CD4-positive, alpha-beta T cell treated with Interleukin-10 for 1 hour (primary cell): ENCODE measurements around the gene TGFB1I1.
"Not testable (repeated sequence)": the region's sequence is repeated elsewhere in the genome, so short reads cannot be mapped to it uniquely, and the experiment has no call there.

Experiments used
- DNase-seq: peaks from one replicate; pipeline ENCODE4 v3.0.0-alpha.2; 2020

Gene TGFB1I1

DNA sequence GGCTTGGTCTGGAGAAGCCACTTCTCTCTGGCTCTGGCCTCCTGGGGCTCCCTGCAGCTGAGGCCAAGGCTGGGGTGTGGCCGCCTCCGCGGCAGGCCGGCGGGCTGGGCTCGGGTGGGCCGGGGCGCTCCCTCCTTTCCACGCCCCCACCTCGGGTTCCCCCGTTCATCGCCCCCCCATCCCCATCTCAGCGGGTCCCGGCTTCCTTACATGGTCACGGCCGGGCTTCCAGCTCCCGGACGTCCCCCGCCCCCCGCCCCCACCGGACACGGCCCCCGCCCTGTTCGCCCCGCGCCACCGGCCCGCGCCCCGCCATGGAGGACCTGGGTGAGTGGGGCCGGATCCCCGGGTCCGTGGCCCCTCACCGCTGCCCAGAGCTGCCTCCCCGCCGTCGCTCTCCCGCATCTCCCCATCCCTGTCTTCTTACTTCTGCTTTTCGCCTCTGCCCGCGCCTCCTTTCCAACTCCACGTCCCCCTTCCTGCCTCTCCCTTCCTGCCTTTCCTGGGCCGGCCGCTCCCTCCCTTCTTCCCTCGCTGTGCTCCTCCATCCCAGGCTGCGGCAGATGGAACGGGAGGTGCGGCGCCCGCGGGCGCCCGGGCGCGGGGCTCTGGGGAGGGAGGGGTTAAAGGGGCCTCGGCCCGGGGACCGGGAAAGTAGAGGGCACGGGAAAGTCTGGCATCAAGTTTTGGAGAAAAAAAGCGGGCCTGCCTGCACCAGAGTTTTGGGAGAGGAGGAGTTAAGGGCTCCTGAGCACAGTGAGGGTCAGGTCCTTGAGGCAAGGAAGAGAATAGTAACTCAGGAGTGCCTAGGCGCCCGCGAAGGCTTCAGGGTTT, at the start of gene TGFB1I1:
Gene TGFB1I1 (plus strand): TSS at position 278 of the 834 bp plus-strand sequence. CDS start 37 bp downstream, at position 315.
- no peak for DNase-seq

DNA sequence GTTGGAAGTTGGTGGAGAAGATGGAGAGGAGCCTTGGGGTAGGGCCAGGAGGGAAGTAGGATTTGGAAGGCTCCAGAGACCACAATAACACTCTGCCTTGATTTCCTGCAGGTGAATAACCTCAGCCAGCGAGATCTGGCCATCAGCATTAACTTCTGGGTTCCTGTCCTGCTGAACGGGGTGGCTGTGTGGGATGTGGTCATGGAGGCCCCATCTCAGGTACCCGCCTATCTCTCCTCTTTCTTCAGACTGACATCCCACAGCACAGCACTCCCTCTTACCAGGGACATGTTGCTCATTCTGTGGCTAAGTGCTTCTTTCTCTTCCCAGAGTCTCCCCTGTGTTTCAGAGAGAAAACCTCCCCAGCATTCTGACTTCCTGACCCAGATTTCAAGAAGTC, 48.7 kb upstream of the TGFB1I1 start:
- DNase-seq: no peak

DNA sequence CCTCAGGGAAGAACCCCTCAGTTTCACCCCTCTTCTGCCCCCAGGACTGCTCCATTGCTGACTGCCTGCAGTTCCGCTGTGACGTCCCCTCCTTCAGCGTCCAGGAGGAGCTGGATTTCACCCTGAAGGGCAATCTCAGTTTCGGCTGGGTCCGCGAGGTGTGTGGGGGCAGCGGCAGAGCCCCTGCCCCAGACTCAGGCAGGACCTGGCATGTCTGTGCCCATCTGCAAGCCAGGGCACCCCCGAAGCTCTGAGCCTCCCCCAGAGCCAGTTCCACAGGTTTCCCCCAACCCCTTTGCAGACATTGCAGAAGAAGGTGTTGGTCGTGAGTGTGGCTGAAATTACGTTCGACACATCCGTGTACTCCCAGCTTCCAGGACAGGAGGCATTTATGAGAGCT, 48.2 kb upstream of the TGFB1I1 start:
- no peak for DNase-seq

DNA sequence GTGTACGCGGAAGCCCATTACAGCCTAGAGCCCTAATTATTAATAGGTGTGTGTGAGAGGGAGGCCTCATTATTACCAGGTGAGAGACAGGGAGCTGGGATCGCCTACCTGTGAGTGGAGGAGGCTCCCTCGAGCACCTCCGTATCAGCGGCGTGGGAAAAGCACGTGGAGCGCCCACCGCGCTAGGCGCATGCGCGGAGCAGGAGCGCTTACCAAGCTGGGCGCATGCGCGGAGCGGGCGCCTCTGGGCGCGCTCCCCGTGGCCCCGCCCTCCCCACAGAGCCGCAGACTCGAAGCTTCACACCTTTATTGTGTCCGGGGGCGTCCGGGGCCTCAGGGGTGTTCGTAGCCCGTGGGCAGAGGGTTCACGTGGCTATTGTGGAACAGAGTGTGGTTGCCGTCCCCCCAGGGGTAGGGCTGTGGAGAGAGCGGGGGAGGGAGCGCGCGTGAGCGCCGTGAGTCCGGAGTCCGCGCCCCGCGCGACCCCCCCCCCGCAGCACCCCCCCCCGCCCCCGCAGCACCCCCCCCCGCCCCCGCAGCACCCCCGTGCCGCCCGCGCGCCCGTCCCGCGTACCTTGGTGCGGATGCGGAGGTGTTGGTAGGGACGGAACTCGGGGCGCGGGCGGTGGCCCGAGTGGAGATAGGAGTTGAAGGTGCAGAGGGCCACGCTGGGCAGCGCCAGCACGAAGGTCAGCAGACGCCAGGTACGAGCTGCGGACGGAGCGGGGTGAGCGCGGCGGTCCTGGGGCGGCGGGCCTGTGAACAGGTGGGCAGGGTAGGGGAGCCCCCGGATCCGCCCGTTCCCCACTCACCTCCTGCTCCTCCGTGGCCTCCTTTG, 44.3 kb upstream of the TGFB1I1 start:
- peak; percentile 77 for DNase-seq

DNA sequence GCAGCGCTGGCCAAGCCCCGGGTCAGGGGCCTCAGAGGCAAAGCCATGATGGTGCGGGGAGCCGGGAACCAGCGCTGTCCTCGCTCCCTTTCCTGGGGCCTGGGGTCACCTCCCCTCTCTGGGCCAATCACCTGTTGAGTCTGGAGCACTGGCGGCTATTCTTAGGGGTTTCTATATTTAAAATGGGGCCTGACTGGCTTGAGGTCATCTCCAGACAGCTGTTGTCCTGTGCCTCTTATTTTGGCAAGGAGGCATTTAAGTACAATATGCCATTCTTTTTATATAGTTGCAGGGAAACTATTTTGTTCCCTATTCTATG, 43.7 kb upstream of the TGFB1I1 start, which contains the start of gene COX6A2:
Gene COX6A2 (minus strand): TSS at position 82 of the 319 bp plus-strand sequence. CDS start 35 bp downstream, at position 47.
- DNase-seq: no peak

DNA sequence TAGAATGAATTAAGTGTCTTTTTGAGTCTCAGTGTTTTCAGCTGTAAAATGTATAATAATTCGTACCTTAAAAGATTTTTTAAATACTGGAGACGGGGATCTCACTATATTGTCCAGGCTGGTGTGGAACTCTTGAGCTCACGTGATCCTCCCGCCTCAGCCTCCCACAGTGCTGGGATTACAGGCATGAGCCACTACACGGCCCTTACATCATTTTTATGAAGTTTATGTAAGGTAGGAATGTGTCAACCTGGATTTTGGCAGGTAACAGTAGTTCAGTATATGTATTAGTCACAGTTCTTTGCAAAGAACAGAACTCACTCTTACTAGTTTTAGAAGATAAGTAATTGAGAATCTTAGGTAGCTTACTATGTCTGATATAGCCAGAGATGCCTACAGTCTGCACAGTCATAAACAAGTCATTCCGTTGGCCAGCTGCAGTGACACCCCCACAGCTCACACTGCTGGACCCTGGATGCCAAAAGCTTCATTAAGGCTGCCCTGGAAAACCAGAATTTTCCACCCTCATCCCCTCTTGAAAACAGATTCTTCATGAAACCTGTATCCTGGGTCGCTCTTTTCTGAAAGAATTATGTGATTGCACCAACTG, 43.2 kb upstream of the TGFB1I1 start:
- DNase-seq: no peak

DNA sequence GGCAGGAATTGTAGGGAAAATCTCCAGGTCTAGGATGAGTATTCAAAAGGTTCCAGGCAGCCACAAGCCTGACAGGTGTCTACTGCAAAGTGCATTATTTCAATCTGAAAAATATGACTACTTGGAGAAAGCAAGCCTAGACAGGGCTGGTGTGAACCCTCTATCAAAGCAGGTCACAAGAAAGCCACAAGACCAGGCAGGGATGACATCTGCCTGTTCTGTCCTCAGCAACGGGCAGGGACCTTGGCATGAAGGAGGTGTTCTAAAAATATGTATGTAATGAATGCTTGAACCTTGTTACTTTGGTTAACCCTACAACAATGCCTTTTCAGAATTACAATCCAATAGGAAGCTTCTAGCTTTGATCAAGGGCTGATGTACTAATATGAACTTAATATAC, 42.6 kb upstream of the TGFB1I1 start:
- DNase-seq: no peak

DNA sequence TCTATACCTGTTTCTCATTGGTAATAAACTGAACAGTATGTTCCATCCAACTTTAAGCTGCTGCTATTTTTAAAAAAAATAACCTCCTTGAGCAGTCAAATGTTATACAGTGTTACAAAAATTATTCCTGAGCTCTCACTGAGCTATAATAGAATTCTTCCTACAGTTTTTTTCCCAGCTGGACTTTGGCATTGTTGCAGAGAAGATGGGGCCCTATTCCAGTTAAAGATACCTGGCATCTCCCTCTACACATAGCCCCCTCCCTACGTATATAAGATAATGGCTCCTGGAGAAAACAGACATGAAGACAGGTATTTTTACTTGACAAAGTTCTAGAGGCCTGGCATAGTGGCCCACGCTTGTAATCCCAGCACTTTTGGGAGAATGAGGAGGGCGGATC, 42.2 kb upstream of the TGFB1I1 start:
- no peak for DNase-seq

DNA sequence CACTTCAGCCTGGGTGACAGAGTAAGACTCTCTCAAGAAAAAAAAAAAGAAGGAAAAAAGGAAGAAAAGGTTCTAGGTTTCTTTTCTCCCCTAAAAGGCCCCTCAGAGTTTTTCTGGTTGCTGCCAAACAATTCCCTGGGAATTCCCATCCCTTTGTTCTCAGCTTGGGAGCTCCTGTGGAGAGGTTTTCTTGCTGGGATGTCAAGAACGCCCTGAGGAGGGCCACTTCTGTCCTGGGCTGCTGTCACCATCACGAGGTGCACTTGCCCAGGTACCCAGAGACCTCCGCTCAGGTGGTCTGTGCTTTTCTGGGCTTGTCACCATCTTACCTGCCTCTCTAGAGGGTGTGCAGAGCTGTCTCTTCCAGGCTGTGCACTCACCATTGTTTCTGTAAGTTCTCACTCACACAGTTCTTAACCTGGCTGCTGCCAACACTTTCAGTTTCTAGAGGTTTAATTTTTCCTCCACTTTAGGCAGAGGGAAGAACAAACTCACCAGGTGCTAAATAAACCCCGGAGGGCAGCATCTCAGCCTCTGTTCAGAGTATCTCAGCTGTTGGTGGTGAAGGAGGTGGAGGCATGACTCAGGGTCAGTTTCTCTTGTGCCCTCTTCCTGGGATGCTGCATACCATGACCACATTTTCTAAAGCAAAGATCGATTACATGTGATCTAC, 41.4 kb upstream of the TGFB1I1 start:
- no peak for DNase-seq

DNA sequence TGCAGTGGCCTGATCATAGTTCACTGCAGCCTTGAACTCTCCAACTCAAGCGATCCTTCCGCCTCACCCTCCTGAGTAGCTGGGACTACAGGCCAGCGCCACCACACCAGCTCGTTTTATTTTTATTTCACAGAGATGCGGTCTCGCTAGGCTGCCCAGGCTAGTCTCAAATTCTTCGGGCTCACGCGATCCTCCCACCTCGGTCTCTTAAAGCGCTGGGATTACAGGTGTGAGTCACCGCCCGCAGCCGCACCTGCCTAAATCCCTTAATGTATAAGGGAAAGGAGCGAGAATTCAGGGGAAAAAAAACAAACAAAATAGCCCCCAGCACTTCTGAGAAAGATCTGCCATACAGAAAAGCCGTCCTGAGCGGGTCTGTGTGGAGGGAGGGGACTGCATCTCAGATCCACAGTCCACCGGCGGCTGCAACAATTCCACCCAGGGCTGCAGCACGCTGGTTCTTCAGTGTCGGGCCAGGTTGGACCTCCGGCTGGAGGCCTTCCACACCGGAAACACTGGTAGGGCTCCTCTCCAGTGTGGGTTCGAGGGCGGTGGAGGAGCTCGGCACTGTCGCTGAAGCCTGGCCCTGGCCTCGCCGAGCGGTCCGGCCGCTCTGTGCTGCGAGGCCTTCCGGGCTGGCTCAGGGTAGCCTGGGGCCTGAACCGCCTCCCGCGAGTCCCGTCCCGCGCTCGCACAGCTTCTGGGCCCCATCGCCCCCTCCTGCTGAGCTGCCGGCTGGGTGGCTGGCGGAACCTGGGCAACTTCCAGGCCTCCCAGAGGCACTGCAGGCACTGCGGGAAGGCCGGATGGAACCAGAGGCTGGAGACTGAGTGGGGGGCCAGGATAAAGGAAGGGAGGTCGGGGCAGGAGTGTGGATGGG, 36.4 kb upstream of the TGFB1I1 start:
- no peak for DNase-seq

DNA sequence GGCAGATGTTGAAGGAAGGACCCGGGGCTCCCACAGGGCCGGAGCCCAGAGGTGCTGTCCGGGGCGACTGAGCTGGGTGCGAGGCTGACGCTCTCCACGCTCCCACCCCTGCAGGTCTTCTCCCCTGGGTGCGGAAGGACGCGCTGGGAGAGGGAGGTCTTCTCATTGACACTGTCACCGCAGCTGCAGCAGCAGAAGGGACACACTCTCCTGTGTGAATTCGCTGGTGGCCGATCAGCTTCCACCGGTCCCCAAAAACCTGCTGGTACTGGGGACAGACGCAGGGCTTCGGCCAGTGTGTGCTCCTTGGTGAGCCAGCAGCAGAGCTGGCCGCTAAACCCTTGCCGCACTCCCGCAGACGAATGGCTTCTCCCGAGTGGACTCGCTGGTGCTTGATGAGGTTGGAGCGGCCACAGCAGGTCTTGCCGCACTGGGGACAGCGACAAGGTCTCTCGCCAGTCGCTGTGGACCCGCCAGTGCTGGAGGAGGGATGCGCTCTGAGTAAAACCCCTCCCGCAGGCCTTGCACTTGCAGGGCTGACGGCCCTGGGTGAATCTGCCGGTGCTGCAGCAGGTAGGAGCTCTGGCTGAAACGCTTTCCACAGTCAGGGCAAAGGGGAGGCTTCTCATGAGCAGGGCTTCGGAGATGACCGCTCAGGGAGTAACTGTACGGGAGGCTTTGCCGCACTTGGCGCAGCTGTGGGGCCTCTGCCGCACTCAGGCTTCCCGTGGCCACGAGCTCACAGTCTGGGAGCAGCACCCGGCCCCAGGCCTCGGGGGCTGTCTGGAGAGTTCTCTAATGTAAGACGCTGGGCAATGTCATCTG, 35.5 kb upstream of the TGFB1I1 start:
- no peak for DNase-seq

DNA sequence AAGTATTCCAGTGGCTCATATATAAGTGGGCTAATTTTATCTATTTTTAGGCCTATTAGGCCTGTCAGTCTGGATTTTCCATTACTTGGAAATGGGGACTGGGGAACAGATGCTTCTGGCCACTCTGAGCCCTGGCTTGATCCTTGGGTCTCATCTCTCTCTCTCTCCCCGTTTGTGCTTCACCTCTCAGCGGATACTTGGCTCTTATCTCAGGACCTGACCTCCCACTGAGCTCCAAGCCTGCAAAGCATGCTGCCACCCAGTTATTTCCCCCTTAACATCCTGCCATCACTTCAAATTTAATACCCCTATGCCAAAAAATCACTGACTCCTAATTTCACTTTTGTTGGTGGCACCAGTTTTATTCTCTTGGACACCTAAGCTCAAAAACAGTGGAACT, 33.5 kb upstream of the TGFB1I1 start:
- DNase-seq: no peak

DNA sequence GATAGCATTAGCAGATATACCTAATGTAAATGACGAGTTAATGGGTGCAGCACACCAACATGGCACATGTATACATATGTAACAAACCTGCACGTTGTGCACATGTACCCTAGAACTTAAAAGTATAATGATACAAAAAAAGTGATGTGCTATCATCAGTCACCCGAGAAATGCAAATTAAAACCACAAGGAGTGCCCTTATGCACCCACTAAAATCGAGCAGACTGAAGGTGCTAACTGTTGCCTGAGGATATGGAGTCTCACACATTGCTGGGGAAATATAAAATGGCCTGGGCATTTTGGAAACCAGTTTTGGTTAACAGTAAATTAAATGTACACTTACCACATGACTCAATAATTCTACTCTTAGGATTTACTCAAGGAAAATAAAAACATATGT, 32.9 kb upstream of the TGFB1I1 start:
- DNase-seq: not testable (repeated sequence)

DNA sequence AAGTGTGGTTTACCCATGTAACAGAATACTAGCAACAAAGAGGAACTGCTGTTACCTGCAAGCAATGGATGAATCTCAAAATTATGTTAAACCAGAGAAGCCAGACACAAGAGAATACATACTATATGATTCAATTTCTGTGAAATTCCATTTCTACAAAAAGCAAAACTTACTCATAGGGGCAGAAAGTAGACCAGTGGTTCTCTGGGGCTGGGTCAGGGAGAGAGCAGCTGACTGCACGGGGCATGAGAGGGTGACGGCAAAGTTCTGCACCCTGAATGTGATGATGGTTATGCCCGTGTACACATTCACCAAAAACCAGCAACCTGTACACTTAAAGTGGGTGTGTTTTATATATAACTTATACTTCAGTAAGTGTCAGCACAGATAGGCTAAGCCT, 32.4 kb upstream of the TGFB1I1 start:
- DNase-seq: no peak

DNA sequence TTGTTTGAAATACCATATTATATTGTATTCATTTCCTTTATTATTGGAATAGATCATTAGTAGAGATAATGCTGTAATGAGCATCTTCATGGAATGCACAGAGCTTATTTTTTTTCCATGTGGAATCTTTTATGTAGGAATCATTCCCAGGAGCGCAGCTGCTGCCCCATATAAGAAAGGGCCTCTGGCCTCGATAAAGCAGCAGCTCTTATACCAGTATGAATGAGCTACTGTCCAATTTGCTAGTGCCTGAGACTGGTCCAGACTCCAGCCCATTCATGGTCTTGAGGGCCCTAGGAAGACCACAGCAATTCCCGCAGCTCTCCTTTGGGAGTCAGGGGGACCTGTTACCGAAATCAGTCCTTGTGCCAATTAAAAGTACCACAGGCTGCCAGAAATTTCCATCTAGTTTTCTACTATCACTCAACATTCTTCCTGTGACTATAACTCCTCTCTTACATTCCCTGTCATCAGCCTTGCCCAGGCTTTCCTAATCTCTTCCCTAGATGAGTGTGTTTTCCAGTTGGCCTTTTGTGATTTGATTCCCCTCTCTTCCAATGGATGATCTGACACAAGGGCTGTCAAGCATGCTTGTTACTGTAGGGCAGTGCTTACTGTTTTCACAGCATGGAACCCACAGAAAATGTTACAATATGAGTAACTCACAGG, 31.3 kb upstream of the TGFB1I1 start:
- no peak for DNase-seq

DNA sequence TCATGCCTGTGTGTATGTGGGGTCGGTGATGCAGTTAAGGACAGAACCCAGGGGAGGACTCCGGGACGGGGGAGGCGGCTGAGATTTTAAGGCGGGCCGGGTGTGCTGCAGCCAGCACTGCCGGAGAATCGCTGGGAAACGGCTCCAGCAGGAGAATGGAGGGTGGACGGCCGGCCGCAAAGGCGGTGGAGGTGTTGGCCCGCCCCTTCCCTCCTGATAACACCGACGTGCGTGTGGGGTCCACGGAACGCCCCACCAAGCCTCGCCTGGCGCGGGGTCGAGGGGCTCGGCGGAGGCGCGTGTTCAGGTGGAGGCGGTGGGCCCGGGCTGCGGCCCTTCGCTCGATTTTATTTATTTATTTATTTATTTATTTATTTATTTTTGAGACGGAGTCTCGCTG, 30.0 kb upstream of the TGFB1I1 start:
- DNase-seq: no peak

DNA sequence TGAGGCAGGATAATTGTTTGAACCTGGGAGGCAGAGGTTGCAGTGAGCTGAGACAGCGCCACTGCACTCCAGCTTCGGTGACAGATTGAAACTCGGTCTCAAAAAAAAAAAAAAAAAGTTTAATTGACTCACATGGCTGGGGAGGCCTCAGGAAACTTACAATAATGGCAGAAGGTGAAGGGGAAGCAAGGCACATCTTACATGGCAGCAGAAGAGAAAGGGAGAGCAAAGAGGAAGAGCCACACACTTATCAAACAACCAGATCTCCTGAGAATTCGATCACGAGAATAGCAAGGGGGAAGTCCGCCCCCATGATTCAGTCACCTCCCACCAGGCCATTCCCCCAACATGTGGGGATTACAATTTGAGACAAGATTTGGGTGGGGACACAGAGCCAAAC, 26.0 kb upstream of the TGFB1I1 start:
- DNase-seq: not testable (repeated sequence)

DNA sequence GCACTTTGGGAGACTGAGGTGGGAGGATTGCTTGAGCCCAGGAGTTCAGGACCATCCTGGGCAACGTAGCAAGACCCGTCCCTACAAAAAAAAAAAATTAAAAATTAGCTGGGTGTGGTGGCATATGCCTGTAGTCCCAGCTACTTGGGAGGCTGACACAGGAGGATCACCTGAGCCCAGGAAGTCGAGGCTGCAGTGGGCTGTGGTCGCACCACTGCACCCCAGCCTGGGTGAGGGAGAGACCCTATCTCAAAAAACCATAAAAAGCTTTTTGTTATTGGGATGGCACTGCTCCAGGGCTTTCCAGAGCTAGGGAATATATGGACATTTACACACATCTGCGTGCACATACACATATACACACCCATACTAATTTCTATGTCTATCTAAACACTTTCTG, 20.8 kb upstream of the TGFB1I1 start:
- no peak for DNase-seq

DNA sequence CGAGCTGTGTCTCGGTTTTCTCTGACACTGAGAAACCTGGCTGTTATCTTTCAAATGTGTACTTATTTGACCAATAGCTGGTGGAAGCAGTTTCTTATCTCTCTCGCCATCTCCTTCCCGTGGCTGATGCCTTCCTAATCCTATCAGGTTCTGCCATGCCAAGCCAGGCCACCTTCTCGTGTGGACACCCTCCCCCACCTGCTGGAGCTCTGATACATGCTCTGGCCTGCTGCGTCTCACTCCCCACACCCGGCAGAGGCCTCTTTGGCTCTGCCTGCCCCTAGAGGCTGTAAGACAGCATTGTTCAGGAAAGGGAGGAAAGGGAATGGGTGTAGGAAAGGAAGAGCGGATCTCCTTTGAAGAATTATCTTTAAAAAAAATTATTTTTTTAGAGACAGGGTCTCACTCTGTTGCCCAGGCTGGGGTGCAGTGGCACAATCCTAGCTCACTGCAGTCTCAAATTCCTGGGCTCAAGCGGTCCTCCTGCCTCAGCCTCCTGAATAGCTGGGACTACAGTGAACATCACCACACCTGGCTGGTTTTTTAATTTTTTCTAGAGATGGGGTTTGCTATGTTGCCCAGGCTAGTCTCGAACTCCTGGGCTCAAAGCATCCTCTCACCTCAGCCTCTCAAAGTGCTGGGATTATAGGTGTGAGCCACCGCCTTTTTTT, 20.1 kb upstream of the TGFB1I1 start:
- no peak for DNase-seq

DNA sequence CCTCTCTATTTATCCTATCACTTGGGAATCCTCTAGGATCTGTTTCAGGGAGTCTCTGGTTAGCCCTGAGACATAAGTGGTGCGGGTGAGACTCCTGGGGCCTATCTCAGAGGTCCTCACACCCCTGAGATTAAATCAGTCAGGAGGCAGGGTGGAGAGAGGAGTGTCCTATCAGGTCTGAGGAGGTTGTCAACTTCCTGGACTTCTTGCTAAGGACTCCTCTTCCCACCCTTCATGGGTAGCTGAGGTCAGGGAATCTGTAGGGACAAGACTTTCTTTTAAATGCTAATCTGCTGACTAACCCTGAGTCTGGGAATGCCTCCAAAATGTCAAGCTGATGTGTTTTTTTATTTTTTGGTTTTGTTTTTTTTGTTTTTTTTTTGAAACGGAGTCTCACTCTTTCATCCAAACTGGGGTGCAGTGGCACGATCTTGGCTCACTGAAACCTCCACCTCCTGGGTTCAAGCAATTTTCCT, 19.3 kb upstream of the TGFB1I1 start:
- no peak for DNase-seq
